NK-92 (cell line): ENCODE results near the gene CDK10.
"Not testable (repeated sequence)": the region's sequence is repeated elsewhere in the genome, so short reads cannot be mapped to it uniquely, and the experiment has no call there.

Source experiments
- DNase-seq: peaks from one replicate; lab custom pipeline; 2025; ENCODE audit not compliant: unreplicated experiment; lab: John Stamatoyannopoulos, UW

Gene CDK10

GRCh38 chr16:89686520-89687091, at the start of gene CDK10:
CDK10 (plus strand) TSS chr16:89686689; CDS start chr16:89686711, 22 bp downstream.
- no peak for DNase-seq

GRCh38 chr16:89637379-89637778, 49.1 kb upstream of the CDK10 start:
- no peak for DNase-seq

DNA sequence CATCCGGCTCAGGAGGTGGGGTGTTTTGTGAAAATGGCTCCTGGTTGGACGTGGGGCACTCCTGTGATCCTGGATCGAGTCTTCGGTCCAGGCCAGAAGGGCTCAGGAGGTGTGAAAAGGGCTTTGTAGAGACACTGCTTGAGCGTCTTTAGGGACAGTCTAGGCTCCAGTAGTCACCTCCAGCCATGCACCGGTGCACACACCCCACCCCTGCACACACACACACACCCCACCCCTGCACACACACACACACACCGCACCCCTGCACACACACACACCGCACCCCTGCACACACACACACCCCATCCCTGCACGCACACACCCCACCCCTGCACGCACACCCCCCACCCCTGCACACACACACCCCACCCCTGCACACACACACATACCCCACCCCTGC, 48.0 kb upstream of the CDK10 start:
- no peak for DNase-seq

DNA sequence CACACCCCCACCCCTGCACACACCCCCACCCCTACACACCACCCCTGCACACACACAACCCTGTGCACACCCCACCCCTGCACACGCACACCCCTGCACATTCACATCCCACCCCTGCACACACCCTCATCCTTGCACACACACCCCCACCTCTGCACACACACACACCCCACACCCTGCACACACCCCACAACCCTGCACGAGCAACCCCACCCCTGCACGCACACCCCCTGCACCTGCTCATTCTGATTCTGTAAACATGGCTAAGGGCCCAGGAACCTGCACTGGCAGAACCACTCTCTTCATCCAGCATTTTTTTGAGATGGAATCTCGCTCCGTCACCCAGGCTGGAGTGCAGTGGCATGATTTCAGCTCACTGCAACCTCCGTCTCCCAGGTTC, 47.1 kb upstream of the CDK10 start:
- DNase-seq: no peak

- no peak for DNase-seq
Observed at GRCh38 chr16:89641458-89642119, 44.9 kb upstream of the CDK10 start.

- no peak for DNase-seq
Observed at GRCh38 chr16:89642574-89642973, 43.9 kb upstream of the CDK10 start.

DNA sequence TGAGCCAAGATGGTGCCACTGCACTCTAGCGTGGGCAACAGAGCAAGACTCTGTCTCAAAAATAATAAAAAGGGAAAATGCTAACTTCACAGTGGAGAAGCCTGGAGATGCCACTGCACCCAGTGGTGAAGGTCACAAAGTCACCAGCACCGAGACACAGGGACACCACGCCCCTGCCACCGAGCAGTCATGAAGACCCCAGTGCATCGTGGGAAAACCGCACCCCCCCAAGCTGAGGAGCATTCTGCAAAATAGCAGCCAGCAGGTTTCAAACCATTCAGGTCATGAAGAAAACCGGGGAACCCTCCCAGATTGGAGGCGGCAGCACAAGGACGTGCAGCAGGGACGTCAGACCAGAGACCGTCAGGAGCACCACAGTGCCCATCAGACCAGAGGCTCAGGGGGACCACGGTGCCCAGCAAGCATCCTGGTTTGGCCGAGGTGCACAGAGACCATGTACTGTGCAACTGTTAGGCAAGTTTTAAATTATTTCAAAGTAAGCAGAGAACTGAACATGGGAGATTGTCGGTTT, 42.7 kb upstream of the CDK10 start:
- no peak for DNase-seq

- DNase-seq: no peak
Observed at GRCh38 chr16:89645122-89645521, 41.4 kb upstream of the CDK10 start.

- DNase-seq: no peak
Observed at GRCh38 chr16:89646270-89646669, 40.2 kb upstream of the CDK10 start.

DNA sequence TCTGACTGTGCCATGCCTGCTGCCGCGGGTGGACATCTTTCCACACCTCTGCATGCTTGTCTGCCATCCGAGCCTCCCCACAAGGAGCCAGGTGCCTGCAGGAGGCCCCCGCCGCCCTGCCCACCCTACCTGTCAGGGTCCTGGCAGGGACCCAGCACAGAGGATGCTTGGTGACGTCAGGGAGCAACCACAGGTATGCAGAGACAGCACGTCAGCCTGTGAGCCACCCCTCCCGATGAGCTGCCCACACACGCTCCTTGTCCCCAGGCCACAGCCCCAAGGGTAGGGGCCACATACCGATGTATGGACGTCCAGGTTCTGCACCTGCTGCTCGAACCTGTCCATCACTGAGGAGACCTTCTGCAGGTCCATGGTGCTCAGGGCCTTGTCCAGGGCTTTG, 39.6 kb upstream of the CDK10 start:
- DNase-seq: no peak

GRCh38 chr16:89651584-89651983, 34.9 kb upstream of the CDK10 start:
- DNase-seq: no peak

- DNase-seq: no peak
Observed at GRCh38 chr16:89653656-89654295, 32.7 kb upstream of the CDK10 start.

GRCh38 chr16:89655062-89655643, 31.3 kb upstream of the CDK10 start:
- DNase-seq: no peak

DNA sequence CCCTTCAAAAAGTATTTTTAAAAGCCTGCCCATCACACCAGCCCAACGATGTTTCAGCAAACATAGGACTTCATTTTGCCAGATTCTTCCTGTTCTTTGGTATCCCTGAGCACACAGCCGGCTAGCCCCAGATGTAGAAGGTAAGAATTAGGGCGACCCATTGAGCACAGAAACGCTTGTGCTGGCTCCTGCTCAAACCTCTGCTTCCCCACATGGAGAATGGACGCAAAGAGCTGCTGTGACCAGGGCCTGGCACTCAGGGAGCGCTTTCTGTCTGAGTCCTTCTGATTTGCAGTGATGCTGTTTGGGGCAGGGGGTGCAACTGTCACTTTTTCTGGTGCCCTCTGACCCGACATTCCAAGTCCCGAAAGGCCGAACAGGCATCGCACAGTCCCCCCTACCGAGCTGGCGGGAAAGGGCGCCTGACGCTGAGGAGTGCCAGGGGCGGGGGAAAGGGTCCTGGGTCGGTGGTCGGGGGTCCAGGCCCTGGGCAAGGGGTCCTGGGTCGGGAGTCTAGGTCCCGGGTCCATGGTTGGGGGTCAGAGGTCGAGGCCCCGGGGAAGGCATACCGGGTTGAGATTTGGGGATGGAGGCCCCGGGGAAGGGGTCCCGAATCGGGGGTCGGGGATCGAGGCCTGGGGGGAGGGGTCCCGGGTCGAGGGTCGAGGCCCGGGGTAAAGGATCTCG, 29.9 kb upstream of the CDK10 start:
- no peak for DNase-seq

GRCh38 chr16:89657442-89658220, 28.9 kb upstream of the CDK10 start, which contains the start of the genes CHMP1A and SPATA33:
CHMP1A (minus strand) TSS chr16:89657708; CDS start chr16:89657588, 120 bp downstream.
SPATA33 (plus strand) TSS chr16:89657836; CDS start chr16:89657912, 76 bp downstream.
- DNase-seq: peak; percentile 62

- DNase-seq: no peak
Observed at GRCh38 chr16:89658221-89658879, 28.1 kb upstream of the CDK10 start.

- no peak for DNase-seq
Observed at GRCh38 chr16:89660146-89660545, 26.3 kb upstream of the CDK10 start.

- DNase-seq: no peak
Observed at GRCh38 chr16:89661215-89661614, 25.3 kb upstream of the CDK10 start.

DNA sequence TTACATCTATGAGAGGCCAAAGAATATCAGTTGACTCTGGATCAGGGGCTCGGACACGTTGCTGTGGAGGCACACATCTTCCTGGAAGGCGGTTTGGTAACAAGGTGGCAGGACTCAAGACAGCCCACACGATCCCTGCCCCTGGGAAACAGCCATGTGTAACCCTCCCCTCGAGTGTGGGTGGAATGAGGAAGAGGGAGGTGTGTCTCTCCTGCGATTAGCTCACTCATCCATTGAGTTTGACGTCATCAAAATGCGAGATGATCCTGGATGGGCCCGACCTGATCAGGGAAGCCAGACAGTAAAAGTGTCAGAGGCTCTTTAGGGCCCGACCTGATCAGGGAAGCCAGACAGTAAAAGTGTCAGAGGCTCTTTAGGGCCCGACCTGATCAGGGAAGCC, 22.3 kb upstream of the CDK10 start:
- DNase-seq: not testable (repeated sequence)

DNA sequence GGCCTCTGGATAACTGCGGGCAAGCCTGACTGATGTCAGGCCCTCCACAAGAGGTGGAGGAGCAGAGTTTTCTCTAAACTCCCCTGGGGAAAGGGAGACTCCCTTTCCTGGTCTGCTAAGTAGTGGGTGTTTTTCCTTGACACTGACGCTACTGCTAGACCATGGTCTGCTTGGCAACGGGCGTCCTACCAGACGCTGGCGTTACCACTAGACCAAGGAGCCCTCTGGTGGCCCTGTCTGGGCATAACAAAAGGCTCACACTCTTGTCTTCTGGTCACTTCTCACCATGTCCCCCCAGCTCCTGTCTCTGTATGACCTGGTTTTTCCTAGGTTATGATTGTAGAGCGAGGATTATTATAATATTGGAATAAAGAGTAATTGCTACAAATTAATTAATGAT, 19.5 kb upstream of the CDK10 start:
- DNase-seq: not testable (repeated sequence)
